B cell (primary cell): ENCODE results near the gene PXDC1. TPM values are rescaled to one million over a fixed set of nuclear protein-coding genes. Genes with fewer than 3 reads are reported as not detected.

ENCODE experiments used
- ATAC-seq: fragments of 200-7000 bp; cut with Tn5 transposase; one replicate; pipeline ENCODE4 v1.10.0; 2021; ENCODE audit warnings: low read depth, mild to moderate bottlenecking, moderate number of reproducible peaks, moderate library complexity
- CTCF ChIA-PET: fragments of 350-600 bp; sonication (Branson Sonifier 250); formaldehyde crosslinking; loops from one replicate; lab custom pipeline; 2021; ENCODE audit warnings: antibody characterized with exemption, inconsistent platforms; lab: Charles Lee
- POLR2A ChIA-PET: fragments of 350-600 bp; sonication (Branson Sonifier 250); formaldehyde crosslinking; loops from one replicate; lab custom pipeline; 2021; ENCODE audit warnings: antibody characterized with exemption; lab: Charles Lee
- DNase-seq: peaks from one replicate; pipeline ENCODE4 v3.0.0; 2013
- H2AFZ ChIP-seq: 2 replicates; pipeline ENCODE4 v1.6.1; 2012; ENCODE audit warnings: mild to moderate bottlenecking, low read depth, low read length; ENCODE audit not compliant: insufficient read depth, poor library complexity, severe bottlenecking
- H3K27ac ChIP-seq, 2 donors: 1 replicate in 1 of 2; 2 replicates in 1 of 2; pipeline ENCODE4 v1.5.1; 2012 to 2013; ENCODE audit warnings: low read length in 2 of 2, mild to moderate bottlenecking in 2 of 2, moderate library complexity in 1 of 2
- H3K27me3 ChIP-seq, 4 experiments: fragments of 200-600 bp in 1 of 4; sonication (generic) in 1 of 4; replicated peaks in 1 of 4; 1 replicate in 2 of 4; 2 replicates in 2 of 4; pipeline versions ENCODE4 v1.6.1 to v1.7.0; 2013 to 2016; ENCODE audit warnings: low read length in 3 of 4, mild to moderate bottlenecking in 2 of 4, mixed read lengths in 1 of 4, moderate library complexity in 1 of 4; ENCODE audit not compliant: insufficient read depth in 4 of 4, control insufficient read depth in 3 of 4; ENCODE audit errors: control extremely low read depth in 1 of 4
- H3K36me3 ChIP-seq, 2 experiments: replicated peaks in 1 of 2; 1 replicate in 1 of 2; 2 replicates in 1 of 2; pipeline versions ENCODE4 v1.6.1 to v1.7.1; 2013; ENCODE audit warnings: low read length in 1 of 2; ENCODE audit not compliant: insufficient read depth in 2 of 2, control insufficient read depth in 1 of 2; ENCODE audit errors: control extremely low read depth in 1 of 2, extremely low read depth in 1 of 2
- H3K4me1 ChIP-seq, 2 donors: fragments of 200-600 bp in 1 of 2; sonication (generic) in 1 of 2; 1 replicate in 1 of 2; 2 replicates in 1 of 2; pipeline versions ENCODE4 v1.5.1 to v1.6.1; 2013 to 2017; ENCODE audit warnings: low read length in 2 of 2; ENCODE audit not compliant: control insufficient read depth in 2 of 2, insufficient read depth in 2 of 2
- H3K4me2 ChIP-seq: replicated peaks from 2 replicates; pipeline ENCODE3; 2012; ENCODE audit warnings: mild to moderate bottlenecking, low read depth, low read length; ENCODE audit not compliant: poor library complexity, severe bottlenecking
- H3K4me3 ChIP-seq, 5 experiments: fragments of 200-600 bp in 1 of 5; sonication (generic) in 1 of 5; 1 replicate in 3 of 5; 2 replicates in 2 of 5; pipeline versions ENCODE4 v1.5.1 to v1.7.0; 2011 to 2016; ENCODE audit warnings: low read length in 4 of 5, mild to moderate bottlenecking in 4 of 5, low read depth in 2 of 5, control low read depth in 1 of 5, moderate library complexity in 1 of 5; ENCODE audit not compliant: insufficient read depth in 1 of 5; ENCODE audit errors: control extremely low read depth in 1 of 5, extremely low read depth in 1 of 5
- H3K79me2 ChIP-seq: fragments of 200-600 bp; sonication (generic); one replicate; pipeline ENCODE4 v1.6.0; 2016; ENCODE audit warnings: low read length; ENCODE audit not compliant: control insufficient read depth, insufficient read depth
- H3K9ac ChIP-seq: fragments of 200-600 bp; sonication (generic); 2 replicates; pipeline ENCODE4 v1.6.1; 2017; ENCODE audit warnings: mild to moderate bottlenecking, low read length, moderate library complexity
- H3K9me3 ChIP-seq, 3 donors: one replicate each; pipeline versions ENCODE4 v1.6.1 to v1.7.1; 2013; ENCODE audit warnings: low read length in 2 of 3; ENCODE audit not compliant: control insufficient read depth in 2 of 3, insufficient read depth in 1 of 3; ENCODE audit errors: control extremely low read depth in 1 of 3
- H4K20me1 ChIP-seq: 2 replicates; pipeline ENCODE4 v1.6.0; 2012; ENCODE audit warnings: mild to moderate bottlenecking, low read length; ENCODE audit not compliant: insufficient read depth, control insufficient read depth, poor library complexity, severe bottlenecking
- H3K27ac Mint-ChIP-seq: one replicate; pipeline ENCODE4 v1.8.0; 2021; ENCODE audit warnings: mixed read lengths
- H3K27me3 Mint-ChIP-seq: one replicate; pipeline ENCODE4 v1.8.0; 2021; ENCODE audit warnings: mixed read lengths
- H3K4me1 Mint-ChIP-seq: one replicate; pipeline ENCODE4 v1.8.0; 2021; ENCODE audit warnings: mixed read lengths
- H3K4me3 Mint-ChIP-seq: one replicate; pipeline ENCODE4 v1.8.0; 2021; ENCODE audit warnings: mixed read lengths
- H3K9me3 Mint-ChIP-seq: one replicate; pipeline ENCODE4 v1.8.0; 2022; ENCODE audit warnings: mixed read lengths; ENCODE audit not compliant: insufficient read depth
- CTCF ChIP-seq: fragments of 200-600 bp; IDR thresholded peaks from one replicate; pipeline ENCODE4 v1.8.0; 2022; ENCODE audit warnings: antibody characterized with exemption, mild to moderate bottlenecking
- EZH2 ChIP-seq: IDR thresholded peaks from 2 replicates; pipeline ENCODE4 v1.6.1; 2012; ENCODE audit warnings: borderline replicate concordance, low read depth, mild to moderate bottlenecking, moderate library complexity, low read length; ENCODE audit not compliant: insufficient read depth, poor library complexity, severe bottlenecking
- WGBS: methylation state at CpG from one replicate; pipeline ENCODE4 v1.1.5; 2013; ENCODE audit warnings: missing lambda C conversion rate; ENCODE audit not compliant: insufficient coverage; 5-methylcytosine and 5-hydroxymethylcytosine counted together
- intact Hi-C: fragments of 100-400 bp; cut with micrococcal nuclease; formaldehyde crosslinking; loops from one replicate; pipeline ENCODE4 v1.10.0; 2022
- polyA plus RNA-seq: library from polyadenylated mRNA; depleted of rRNA; stranded (reverse); fragments of >200 nt; gene quantifications from 2 replicates; pipeline ENCODE4 v1.2.3, GENCODE V29; 2012
- total RNA-seq, 2 donors: library from RNA; stranded (reverse); fragments of 120-200 nt in 1 of 2; gene quantifications; 1 replicate in 1 of 2; 2 replicates in 1 of 2; pipeline versions ENCODE4 v1.2.3 to v1.2.4, GENCODE V29; 2013 to 2022

Gene PXDC1
- total and polyA plus RNA-seq, 2 donors (not counting 1 experiment from before 2014, with no cell fraction given), result 4.7 to 18.9 TPM

GRCh38 chr6:3727593-3728108 is 23.9 kb downstream of the PXDC1 start:
- Histone ChIP-seq H2AFZ (no peak overlapping the region), H3K9me3 (no peaks in the 10 kb centered on the region), H3K4me3 (no peak overlapping the region), H3K4me2 (no peak overlapping the region), H3K27ac (no peak overlapping the region), H3K36me3 (no peaks in the 10 kb centered on the region), H3K4me1 (no peaks in the 10 kb centered on the region), H4K20me1 (no peaks in the 10 kb centered on the region), H3K79me2 (no peaks in the 10 kb centered on the region), H3K27me3 (no peaks in the 10 kb centered on the region), H3K9ac (no peak overlapping the region)
- Mint-ChIP-seq H3K27ac (no peak overlapping the region), H3K9me3 (no peaks in the 10 kb centered on the region), H3K4me3 (no peak overlapping the region), H3K4me1 (peaks cover 2% of the 10 kb centered on the region), H3K27me3 (no peaks in the 10 kb centered on the region)
- ATAC-seq (no peak), DNase-seq (no peak)
- TF ChIP-seq EZH2 (no peak), CTCF (no peak)
- WGBS, result 95% methylated on average over 11 of the region's 11 CpGs
- CTCF ChIA-PET, result interaction anchor here (1.3 to 10.3 kb wide), 2 partner anchors 205 to 447 kb away, joined by 3 to 269 read pairs; no protein-coding TSS in a partner anchor
- POLR2A ChIA-PET, result no interaction called here
- intact Hi-C loops, result no loop called here

GRCh38 chr6:3727036-3727435 is 24.5 kb downstream of the PXDC1 start:
- no peaks in the 10 kb centered on the region for H3K27me3 Mint-ChIP-seq
- Histone ChIP-seq H2AFZ (no peak overlapping the region), H3K27ac (no peak overlapping the region), H3K9ac (no peak overlapping the region), H4K20me1 (no peaks in the 10 kb centered on the region), H3K79me2 (no peaks in the 10 kb centered on the region), H3K4me2 (no peak overlapping the region), H3K4me1 (no peaks in the 10 kb centered on the region), H3K4me3 (no peak overlapping the region), H3K9me3 (no peaks in the 10 kb centered on the region), H3K27me3 (no peaks in the 10 kb centered on the region), H3K36me3 (no peaks in the 10 kb centered on the region)
- intact Hi-C loops, result no loop called here
- 83% methylated on average over 2 of the region's 5 CpGs for WGBS
- no peaks in the 10 kb centered on the region for H3K4me1 Mint-ChIP-seq
- no peak overlapping the region for H3K4me3 Mint-ChIP-seq
- no peaks in the 10 kb centered on the region for H3K9me3 Mint-ChIP-seq
- POLR2A ChIA-PET, result no interaction called here
- CTCF ChIA-PET, result interaction anchor here (10.3 kb wide), 1 partner anchor 447 kb away, joined by 269 read pairs; no protein-coding TSS in a partner anchor
- DNase-seq, result no peak
- TF ChIP-seq EZH2, result no peak
- no peak for TF ChIP-seq CTCF
- no peak for ATAC-seq
- no peak overlapping the region for H3K27ac Mint-ChIP-seq
